SK-N-SH treated with all-trans-retinoic acid at 6 μM for 48 hours (cell line): ENCODE measurements around the gene RAPGEF4.

Experiments used
- ATAC-seq: fragments of 200-7000 bp; cut with Tn5 transposase; 3 replicates; pipeline ENCODE4 v1.9.1; 2020; ENCODE audit warnings: mild to moderate bottlenecking, moderate library complexity
- ARNTL ChIP-seq: fragments of 450-650 bp; formaldehyde crosslinking; IDR thresholded peaks from 2 replicates; pipeline ENCODE4 v1.5.0; 2020; ENCODE audit warnings: low read depth, mild to moderate bottlenecking, moderate library complexity, borderline replicate concordance
- BACH2 ChIP-seq: fragments of 250-450 bp; sonication (Bioruptor Pico); IDR thresholded peaks from 2 replicates; pipeline ENCODE4 v1.9.0; 2021; ENCODE audit warnings: mild to moderate bottlenecking, borderline replicate concordance
- CSDC2 ChIP-seq: fragments of 250-450 bp; sonication (Bioruptor Pico); IDR thresholded peaks from 2 replicates; pipeline ENCODE4 v1.5.0; 2020; ENCODE audit warnings: mild to moderate bottlenecking, moderate library complexity
- ESRRG ChIP-seq: fragments of 250-450 bp; sonication (Bioruptor Pico); IDR thresholded peaks from 2 replicates; pipeline ENCODE4 v1.6.1; 2021; ENCODE audit warnings: mild to moderate bottlenecking
- GLIS3 ChIP-seq: fragments of 250-450 bp; sonication (Bioruptor Pico); IDR thresholded peaks from 2 replicates; pipeline ENCODE4 v1.5.0; 2020; ENCODE audit warnings: mild to moderate bottlenecking, moderate library complexity
- OSR1 ChIP-seq: fragments of 250-450 bp; sonication (Bioruptor Pico); IDR thresholded peaks from 2 replicates; pipeline ENCODE4 v1.8.0; 2022; ENCODE audit warnings: moderate library complexity, mild to moderate bottlenecking, inconsistent platforms
- PPARA ChIP-seq: fragments of 250-450 bp; sonication (Bioruptor Pico); IDR thresholded peaks from 2 replicates; pipeline ENCODE4 v1.5.0; 2020; ENCODE audit warnings: mild to moderate bottlenecking, borderline replicate concordance
- SNAI2 ChIP-seq: fragments of 250-450 bp; sonication (Bioruptor Pico); IDR thresholded peaks from 2 replicates; pipeline ENCODE4 v1.5.0; 2020; ENCODE audit warnings: mild to moderate bottlenecking, moderate library complexity
- TCF4 ChIP-seq: fragments of 250-450 bp; sonication (Bioruptor Pico); IDR thresholded peaks from 2 replicates; pipeline ENCODE4 v1.8.0; 2021; ENCODE audit warnings: mild to moderate bottlenecking, moderate library complexity, borderline replicate concordance
- TOX ChIP-seq: fragments of 250-450 bp; sonication (Bioruptor Pico); IDR thresholded peaks from 2 replicates; pipeline ENCODE4 v1.8.0; 2021; ENCODE audit warnings: mild to moderate bottlenecking, moderate library complexity, borderline replicate concordance
- ZC3H10 ChIP-seq: fragments of 250-450 bp; sonication (Bioruptor Pico); IDR thresholded peaks from 2 replicates; pipeline ENCODE4 v1.5.1; 2021; ENCODE audit warnings: mild to moderate bottlenecking, moderate library complexity
- ZFP30 ChIP-seq: fragments of 450-650 bp; formaldehyde crosslinking; IDR thresholded peaks from 2 replicates; pipeline ENCODE4 v1.5.0; 2022; ENCODE audit warnings: mild to moderate bottlenecking, moderate library complexity
- ZNF565 ChIP-seq: fragments of 450-650 bp; formaldehyde crosslinking; conservative IDR thresholded peaks from 2 replicates; pipeline ENCODE4 v1.5.0; 2020; ENCODE audit warnings: low read depth, mild to moderate bottlenecking, moderate library complexity
- ZNF70 ChIP-seq: fragments of 450-650 bp; formaldehyde crosslinking; IDR thresholded peaks from 2 replicates; pipeline ENCODE4 v1.5.0; 2020; ENCODE audit warnings: mild to moderate bottlenecking, moderate library complexity
- ZNF8 ChIP-seq: fragments of 450-650 bp; formaldehyde crosslinking; IDR thresholded peaks from 2 replicates; pipeline ENCODE4 v1.5.0; 2020; ENCODE audit warnings: mild to moderate bottlenecking, moderate library complexity
- TF ChIP-seq, protein P1 (sequence below): fragments of 250-450 bp; sonication (Bioruptor Pico); IDR thresholded peaks from 2 replicates; pipeline ENCODE4 v1.5.0; 2020; ENCODE audit warnings: mild to moderate bottlenecking, moderate library complexity
- TF ChIP-seq, protein P2 (sequence below): fragments of 250-450 bp; sonication (Bioruptor Pico); IDR thresholded peaks from 2 replicates; pipeline ENCODE4 v1.8.0; 2020; ENCODE audit warnings: mild to moderate bottlenecking, moderate library complexity, borderline replicate concordance
- TF ChIP-seq, protein P3 (sequence below): fragments of 250-450 bp; sonication (Bioruptor Pico); IDR thresholded peaks from 2 replicates; pipeline ENCODE4 v1.5.1; 2020; ENCODE audit warnings: low read depth, mild to moderate bottlenecking, moderate library complexity

Gene RAPGEF4

DNA sequence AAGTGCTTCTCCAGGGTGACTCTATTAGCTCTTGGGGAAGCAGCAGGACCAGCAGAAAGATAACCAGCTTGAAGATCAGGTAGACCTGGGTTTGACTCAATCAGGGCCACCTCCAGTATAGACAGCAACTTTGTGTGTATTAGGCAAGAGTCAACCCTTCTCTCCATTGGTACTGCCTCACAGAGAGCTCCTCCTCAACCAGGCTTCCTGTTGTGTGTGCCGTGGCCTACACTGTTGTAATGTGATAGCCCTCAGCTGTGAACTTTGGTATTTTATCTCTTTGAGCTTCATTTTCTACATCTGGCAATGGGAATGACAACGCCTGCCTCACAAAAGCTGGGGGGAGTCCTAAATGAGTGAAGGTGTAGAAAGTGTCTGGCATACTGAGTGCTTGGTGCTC is 323.0 kb downstream of the RAPGEF4 start (continued):
- TF ChIP-seq, protein P1, sequence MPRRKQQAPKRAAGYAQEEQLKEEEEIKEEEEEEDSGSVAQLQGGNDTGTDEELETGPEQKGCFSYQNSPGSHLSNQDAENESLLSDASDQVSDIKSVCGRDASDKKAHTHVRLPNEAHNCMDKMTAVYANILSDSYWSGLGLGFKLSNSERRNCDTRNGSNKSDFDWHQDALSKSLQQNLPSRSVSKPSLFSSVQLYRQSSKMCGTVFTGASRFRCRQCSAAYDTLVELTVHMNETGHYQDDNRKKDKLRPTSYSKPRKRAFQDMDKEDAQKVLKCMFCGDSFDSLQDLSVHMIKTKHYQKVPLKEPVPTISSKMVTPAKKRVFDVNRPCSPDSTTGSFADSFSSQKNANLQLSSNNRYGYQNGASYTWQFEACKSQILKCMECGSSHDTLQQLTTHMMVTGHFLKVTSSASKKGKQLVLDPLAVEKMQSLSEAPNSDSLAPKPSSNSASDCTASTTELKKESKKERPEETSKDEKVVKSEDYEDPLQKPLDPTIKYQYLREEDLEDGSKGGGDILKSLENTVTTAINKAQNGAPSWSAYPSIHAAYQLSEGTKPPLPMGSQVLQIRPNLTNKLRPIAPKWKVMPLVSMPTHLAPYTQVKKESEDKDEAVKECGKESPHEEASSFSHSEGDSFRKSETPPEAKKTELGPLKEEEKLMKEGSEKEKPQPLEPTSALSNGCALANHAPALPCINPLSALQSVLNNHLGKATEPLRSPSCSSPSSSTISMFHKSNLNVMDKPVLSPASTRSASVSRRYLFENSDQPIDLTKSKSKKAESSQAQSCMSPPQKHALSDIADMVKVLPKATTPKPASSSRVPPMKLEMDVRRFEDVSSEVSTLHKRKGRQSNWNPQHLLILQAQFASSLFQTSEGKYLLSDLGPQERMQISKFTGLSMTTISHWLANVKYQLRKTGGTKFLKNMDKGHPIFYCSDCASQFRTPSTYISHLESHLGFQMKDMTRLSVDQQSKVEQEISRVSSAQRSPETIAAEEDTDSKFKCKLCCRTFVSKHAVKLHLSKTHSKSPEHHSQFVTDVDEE (CRISPR knock-in tag): no peak

DNA sequence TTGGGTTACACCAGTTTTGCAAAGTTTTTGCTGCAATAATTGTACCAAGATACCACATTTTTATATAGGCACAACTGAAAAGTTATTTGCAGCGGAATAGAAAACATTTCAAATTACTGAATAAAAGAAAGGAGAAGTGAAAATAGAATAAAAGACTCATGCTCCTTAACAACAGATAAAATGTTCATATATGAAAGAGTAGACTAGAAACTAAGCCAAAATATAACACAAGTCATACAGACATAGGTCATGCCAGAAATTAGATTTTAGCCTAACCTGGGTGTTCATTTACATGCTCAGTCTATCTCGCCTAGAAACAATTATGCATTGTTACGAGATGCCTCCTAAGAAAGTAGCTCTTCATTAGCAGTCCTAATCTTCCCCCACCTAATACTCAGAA is 323.6 kb downstream of the RAPGEF4 start:
- no peak for ATAC-seq
- no peak for TF ChIP-seq ZFP30 (CRISPR knock-in tag)
- TF ChIP-seq TOX (CRISPR knock-in tag): no peak
- TF ChIP-seq ESRRG (CRISPR knock-in tag): no peak
- TF ChIP-seq BACH2 (CRISPR knock-in tag): no peak
- TF ChIP-seq ZNF8: no peak
- TF ChIP-seq, protein P2, sequence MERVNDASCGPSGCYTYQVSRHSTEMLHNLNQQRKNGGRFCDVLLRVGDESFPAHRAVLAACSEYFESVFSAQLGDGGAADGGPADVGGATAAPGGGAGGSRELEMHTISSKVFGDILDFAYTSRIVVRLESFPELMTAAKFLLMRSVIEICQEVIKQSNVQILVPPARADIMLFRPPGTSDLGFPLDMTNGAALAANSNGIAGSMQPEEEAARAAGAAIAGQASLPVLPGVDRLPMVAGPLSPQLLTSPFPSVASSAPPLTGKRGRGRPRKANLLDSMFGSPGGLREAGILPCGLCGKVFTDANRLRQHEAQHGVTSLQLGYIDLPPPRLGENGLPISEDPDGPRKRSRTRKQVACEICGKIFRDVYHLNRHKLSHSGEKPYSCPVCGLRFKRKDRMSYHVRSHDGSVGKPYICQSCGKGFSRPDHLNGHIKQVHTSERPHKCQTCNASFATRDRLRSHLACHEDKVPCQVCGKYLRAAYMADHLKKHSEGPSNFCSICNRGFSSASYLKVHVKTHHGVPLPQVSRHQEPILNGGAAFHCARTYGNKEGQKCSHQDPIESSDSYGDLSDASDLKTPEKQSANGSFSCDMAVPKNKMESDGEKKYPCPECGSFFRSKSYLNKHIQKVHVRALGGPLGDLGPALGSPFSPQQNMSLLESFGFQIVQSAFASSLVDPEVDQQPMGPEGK (CRISPR knock-in tag): no peak
- TF ChIP-seq GLIS3 (CRISPR knock-in tag): no peak
- TF ChIP-seq TCF4 (CRISPR knock-in tag): no peak
- TF ChIP-seq CSDC2: no peak
- TF ChIP-seq ZNF70 (CRISPR knock-in tag): no peak
- TF ChIP-seq ARNTL (CRISPR knock-in tag): no peak
- TF ChIP-seq, protein P3, sequence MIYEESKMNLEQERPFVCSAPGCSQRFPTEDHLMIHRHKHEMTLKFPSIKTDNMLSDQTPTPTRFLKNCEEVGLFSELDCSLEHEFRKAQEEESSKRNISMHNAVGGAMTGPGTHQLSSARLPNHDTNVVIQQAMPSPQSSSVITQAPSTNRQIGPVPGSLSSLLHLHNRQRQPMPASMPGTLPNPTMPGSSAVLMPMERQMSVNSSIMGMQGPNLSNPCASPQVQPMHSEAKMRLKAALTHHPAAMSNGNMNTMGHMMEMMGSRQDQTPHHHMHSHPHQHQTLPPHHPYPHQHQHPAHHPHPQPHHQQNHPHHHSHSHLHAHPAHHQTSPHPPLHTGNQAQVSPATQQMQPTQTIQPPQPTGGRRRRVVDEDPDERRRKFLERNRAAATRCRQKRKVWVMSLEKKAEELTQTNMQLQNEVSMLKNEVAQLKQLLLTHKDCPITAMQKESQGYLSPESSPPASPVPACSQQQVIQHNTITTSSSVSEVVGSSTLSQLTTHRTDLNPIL (CRISPR knock-in tag): no peak
- TF ChIP-seq, protein P1 (CRISPR knock-in tag): no peak
- no peak for TF ChIP-seq OSR1 (CRISPR knock-in tag)
- TF ChIP-seq SNAI2 (CRISPR knock-in tag): no peak
- TF ChIP-seq, all 23 proteins: peak for 0

DNA sequence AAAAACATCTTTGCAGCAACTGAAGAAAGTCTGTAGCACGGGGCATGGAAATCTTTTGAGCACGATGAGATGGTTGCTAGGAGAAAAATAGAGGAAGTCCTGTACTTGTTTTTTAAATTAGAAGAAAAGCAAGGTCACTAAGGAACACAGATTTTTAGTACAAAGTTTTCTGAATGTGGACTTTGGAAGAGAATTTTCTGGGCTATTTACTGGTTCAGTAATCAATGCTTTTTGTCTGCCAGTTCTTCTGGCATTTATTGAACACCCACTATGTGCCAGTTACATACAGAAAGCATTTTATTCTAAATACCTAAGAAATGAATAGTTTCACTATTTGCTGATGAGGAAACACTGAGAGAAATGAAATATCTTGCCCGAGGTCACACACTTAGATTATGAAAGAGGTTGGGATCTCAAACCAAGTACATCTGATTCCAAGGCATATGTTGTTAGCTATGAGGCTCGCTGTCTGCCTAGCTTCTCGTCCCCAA is 324.4 kb downstream of the RAPGEF4 start:
- ATAC-seq: no peak
- TF ChIP-seq ZC3H10: no peak
- TF ChIP-seq, protein P2 (CRISPR knock-in tag): no peak
- TF ChIP-seq GLIS3 (CRISPR knock-in tag): no peak
- TF ChIP-seq, protein P3 (CRISPR knock-in tag): no peak
- TF ChIP-seq ZNF8: no peak
- no peak for TF ChIP-seq OSR1 (CRISPR knock-in tag)
- no peak for TF ChIP-seq PPARA (CRISPR knock-in tag)
- TF ChIP-seq TOX (CRISPR knock-in tag): no peak
- TF ChIP-seq TCF4 (CRISPR knock-in tag): no peak
- no peak for TF ChIP-seq ZNF565 (CRISPR knock-in tag)
- TF ChIP-seq ARNTL (CRISPR knock-in tag): no peak
- TF ChIP-seq, all 23 proteins: peak for 0
